LNCaP clone FGC (cell line): Measurements from ENCODE around the gene EXOC4.

Experiments used
- DNase-seq: peaks from one replicate; pipeline ENCODE4 v3.0.0-alpha.2; 2011; ENCODE audit warnings: low read depth
- H3K4me3 ChIP-seq: 2 replicates; pipeline ENCODE4 v1.5.1; 2011; ENCODE audit warnings: mild to moderate bottlenecking, low read depth, low read length, control low read depth
- CTCF ChIP-seq: IDR thresholded peaks from 2 replicates; pipeline ENCODE4 v1.5.1; 2012; ENCODE audit warnings: mild to moderate bottlenecking; ENCODE audit not compliant: control insufficient read depth, insufficient read depth; ENCODE audit errors: extremely low read depth

The EXOC4 gene

GRCh38 chr7:133829336-133829897 lies 576.5 kb downstream of the EXOC4 start:
- DNase-seq = no peak
- no peak overlapping the region for H3K4me3 ChIP-seq
- no peak for TF ChIP-seq CTCF

GRCh38 chr7:133830081-133830480 lies 577.2 kb downstream of the EXOC4 start:
- no peak for TF ChIP-seq CTCF
- no peak overlapping the region for H3K4me3 ChIP-seq
- DNase-seq = no peak

GRCh38 chr7:133836666-133837065 lies 583.8 kb downstream of the EXOC4 start:
- no peak overlapping the region for H3K4me3 ChIP-seq
- DNase-seq = no peak
- TF ChIP-seq CTCF = no peak

- TF ChIP-seq CTCF = no peak
- DNase-seq = no peak
- no peak overlapping the region for H3K4me3 ChIP-seq
Measured at GRCh38 chr7:133837224-133837623, 584.3 kb downstream of the EXOC4 start.

GRCh38 chr7:133839121-133839520 lies 586.2 kb downstream of the EXOC4 start:
- no peak for DNase-seq
- H3K4me3 ChIP-seq = no peak overlapping the region
- no peak for TF ChIP-seq CTCF

- TF ChIP-seq CTCF = no peak
- DNase-seq = no peak
- no peak overlapping the region for H3K4me3 ChIP-seq
Measured at GRCh38 chr7:133843341-133843740, 590.5 kb downstream of the EXOC4 start.

GRCh38 chr7:133845005-133845404 lies 592.1 kb downstream of the EXOC4 start:
- no peak for DNase-seq
- no peak for TF ChIP-seq CTCF

More at GRCh38 chr7:133845005-133845404, 592.1 kb downstream of the EXOC4 start:
- H3K4me3 ChIP-seq = no peak overlapping the region
